A549 (cell line): ENCODE results near the gene PPP1R15A. TPM values are rescaled to one million over a fixed set of nuclear protein-coding genes. Genes with fewer than 3 reads are reported as not detected.

ENCODE experiments used
- ATAC-seq, 2 experiments: fragments of 200-7000 bp in 1 of 2; fragments of >200 bp in 1 of 2; cut with Nextera tagmentation in 1 of 2; cut with Tn5 transposase in 1 of 2; 3 replicates each; pipeline versions ENCODE4 v1.8.0 to v1.9.1; 2018 to 2020; ENCODE audit warnings: mild to moderate bottlenecking in 1 of 2, moderate library complexity in 1 of 2
- CTCF ChIA-PET: fragments of 300-600 bp; sonication (Branson Sonifier 250); formaldehyde crosslinking; extraction: SDS; loops from one replicate; lab custom pipeline; 2021; ENCODE audit warnings: antibody characterized with exemption, inconsistent platforms; lab: Yijun Ruan, JAX
- POLR2A ChIA-PET: fragments of 350-600 bp; formaldehyde crosslinking; extraction: SDS; loops from one replicate; lab custom pipeline; 2021; ENCODE audit warnings: antibody characterized with exemption, inconsistent platforms; lab: Yijun Ruan, JAX
- DNase-seq, 2 experiments: peaks; one replicate each; pipeline versions ENCODE4 v3.0.0 to v3.0.0-alpha.2; 2011 to 2016; ENCODE audit warnings: low read depth in 1 of 2, low spot score in 1 of 2
- FAIRE-seq: peaks from 2 replicates; lab custom pipeline; 2011; peaks lifted over from hg19 to GRCh38; lab: Jason Lieb, UNC
- H3K27ac ChIP-seq, 2 experiments: fragments of >200 bp; sonication (Bioruptor Twin); formaldehyde crosslinking; 3 replicates each; pipeline ENCODE4 v1.5.1; 2016 to 2017
- H3K4me1 ChIP-seq: fragments of >200 bp; sonication (Bioruptor Twin); formaldehyde crosslinking; 3 replicates; pipeline ENCODE4 v1.6.1; 2016
- H3K4me2 ChIP-seq: fragments of >200 bp; sonication (Bioruptor Twin); formaldehyde crosslinking; 3 replicates; pipeline ENCODE4 v1.6.1; 2016
- H3K4me3 ChIP-seq: fragments of >200 bp; sonication (Bioruptor Twin); formaldehyde crosslinking; 3 replicates; pipeline ENCODE4 v1.5.1; 2016
- H3K9me3 ChIP-seq: fragments of >200 bp; sonication (Bioruptor Twin); formaldehyde crosslinking; 3 replicates; pipeline ENCODE4 v1.6.1; 2016
- BHLHE40 ChIP-seq: IDR thresholded peaks from 2 replicates; pipeline ENCODE4 v1.6.1; 2012; ENCODE audit warnings: low read depth, low read length, inconsistent platforms
- CHD2 ChIP-seq: fragments of 150-350 bp; IDR thresholded peaks from 2 replicates; pipeline ENCODE4 v1.6.1; 2014; ENCODE audit warnings: low read length; ENCODE audit not compliant: partially characterized antibody
- CHD4 ChIP-seq: fragments of 200-600 bp; sonication (generic); IDR thresholded peaks from 2 replicates; pipeline ENCODE4 v1.6.1; 2016; ENCODE audit warnings: antibody characterized with exemption, mild to moderate bottlenecking, borderline replicate concordance
- EHMT2 ChIP-seq: fragments of 200-600 bp; sonication (generic); IDR thresholded peaks from 2 replicates; pipeline ENCODE4 v1.6.1; 2016; ENCODE audit warnings: antibody characterized with exemption, low read depth, mild to moderate bottlenecking, moderate library complexity
- EP300 ChIP-seq, 2 experiments: fragments of >200 bp; sonication (Bioruptor Twin); formaldehyde crosslinking; IDR thresholded peaks; 2 replicates in 1 of 2; 3 replicates in 1 of 2; pipeline ENCODE4 v1.6.1; 2016 to 2017
- ESRRA ChIP-seq: fragments of 150-350 bp; IDR thresholded peaks from 2 replicates; pipeline ENCODE4 v1.6.1; 2014; ENCODE audit warnings: mild to moderate bottlenecking, low read length, borderline replicate concordance
- FOSL2 ChIP-seq, 2 experiments: fragments of 450-650 bp in 1 of 2; fragments of >200 bp in 1 of 2; sonication (Bioruptor Twin) in 1 of 2; formaldehyde crosslinking; IDR thresholded peaks; 2 replicates each; pipeline versions ENCODE4 v1.5.0 to v1.6.1; 2016 to 2020; ENCODE audit warnings: mild to moderate bottlenecking in 1 of 2, moderate library complexity in 1 of 2
- FOXS1 ChIP-seq: fragments of 250-450 bp; sonication (Bioruptor Pico); IDR thresholded peaks from 2 replicates; pipeline ENCODE4 v1.5.0; 2020; ENCODE audit warnings: mild to moderate bottlenecking, moderate library complexity
- HMGXB4 ChIP-seq: fragments of 250-450 bp; sonication (Bioruptor Pico); IDR thresholded peaks from 2 replicates; pipeline ENCODE4 v1.5.0; 2021; ENCODE audit warnings: mild to moderate bottlenecking, moderate library complexity, borderline replicate concordance
- KDM1A ChIP-seq: fragments of 200-600 bp; sonication (generic); IDR thresholded peaks from 2 replicates; pipeline ENCODE4 v1.6.1; 2016; ENCODE audit warnings: low read depth, mild to moderate bottlenecking
- KDM5A ChIP-seq: fragments of 200-600 bp; sonication (generic); IDR thresholded peaks from 2 replicates; pipeline ENCODE4 v1.6.1; 2016; ENCODE audit warnings: antibody characterized with exemption, mild to moderate bottlenecking
- MAZ ChIP-seq: fragments of 150-350 bp; IDR thresholded peaks from 2 replicates; pipeline ENCODE4 v1.6.1; 2014; ENCODE audit warnings: antibody characterized with exemption, low read depth, low read length, borderline replicate concordance
- NPAS2 ChIP-seq: fragments of 250-450 bp; sonication (Bioruptor Pico); IDR thresholded peaks from 2 replicates; pipeline ENCODE4 v1.8.0; 2022; ENCODE audit warnings: mild to moderate bottlenecking, moderate library complexity, borderline replicate concordance
- NR3C1 ChIP-seq: fragments of >200 bp; sonication (Bioruptor Twin); formaldehyde crosslinking; IDR thresholded peaks from 3 replicates; pipeline ENCODE4 v1.6.1; 2017
- PBX3 ChIP-seq: IDR thresholded peaks from 2 replicates; pipeline ENCODE4 v1.6.1; 2012
- PHF8 ChIP-seq: fragments of 200-600 bp; sonication (generic); IDR thresholded peaks from 2 replicates; pipeline ENCODE4 v1.6.1; 2016; ENCODE audit warnings: low read depth, mild to moderate bottlenecking, antibody characterized with exemption, moderate library complexity, borderline replicate concordance
- RNF2 ChIP-seq: fragments of 200-600 bp; sonication (generic); IDR thresholded peaks from 2 replicates; pipeline ENCODE4 v1.6.1; 2016; ENCODE audit warnings: low read depth, mild to moderate bottlenecking, antibody characterized with exemption, moderate library complexity, borderline replicate concordance
- SMC3 ChIP-seq: fragments of >200 bp; sonication (Bioruptor Twin); formaldehyde crosslinking; IDR thresholded peaks from 3 replicates; pipeline ENCODE4 v1.6.1; 2018; ENCODE audit warnings: inconsistent platforms
- TP53 ChIP-seq: fragments of 250-450 bp; sonication (Bioruptor Pico); IDR thresholded peaks from 2 replicates; pipeline ENCODE4 v1.5.0; 2021; ENCODE audit warnings: mild to moderate bottlenecking, moderate library complexity
- ZNF302 ChIP-seq: fragments of 250-450 bp; sonication (Bioruptor Pico); IDR thresholded peaks from 2 replicates; pipeline ENCODE4 v1.9.0; 2021; ENCODE audit warnings: inconsistent platforms, mild to moderate bottlenecking, moderate library complexity
- WGBS: methylation state at CpG from one replicate; pipeline ENCODE4 v1.1.6; 2017; ENCODE audit errors: missing lambda C conversion rate; 5-methylcytosine and 5-hydroxymethylcytosine counted together
- polyA plus RNA-seq, 4 experiments: library from polyadenylated mRNA; depleted of rRNA in 3 of 4; stranded (reverse); fragments of >200 nt; fragmentation: RNase III in 1 of 4; extraction: RNeasy Plus Mini Kit Qiagen cat#74134 plus additional on column Dnase treatment in 1 of 4; gene quantifications; 2 replicates in 3 of 4; 3 replicates in 1 of 4; pipeline ENCODE4 v1.2.3, GENCODE V29; 2011 to 2017
- TF ChIP-seq, protein P1 (sequence below): fragments of >200 bp; sonication (Bioruptor Twin); formaldehyde crosslinking; IDR thresholded peaks from 2 replicates; pipeline ENCODE4 v1.6.1; 2016
- TF ChIP-seq, protein P2 (sequence below): fragments of >200 bp; sonication (Bioruptor Twin); formaldehyde crosslinking; IDR thresholded peaks from 3 replicates; pipeline ENCODE4 v1.6.1; 2016
- TF ChIP-seq, protein P3 (sequence below): fragments of 250-450 bp; sonication (Bioruptor Pico); IDR thresholded peaks from 2 replicates; pipeline ENCODE4 v1.5.0; 2020; ENCODE audit warnings: low read depth, mild to moderate bottlenecking, moderate library complexity
- TF ChIP-seq, protein P4 (sequence below): fragments of >200 bp; sonication (Bioruptor Twin); formaldehyde crosslinking; IDR thresholded peaks from 3 replicates; pipeline ENCODE4 v1.5.1; 2016

Gene PPP1R15A
- polyA plus RNA-seq, 2 of the 4 experiments (the other 2 are of a cell fraction): 29.7 to 74.2 TPM

- DNase-seq: no peak
- H3K9me3 ChIP-seq: no peaks in the 10 kb centered on the region
- H3K4me1 ChIP-seq: no peaks in the 10 kb centered on the region
- H3K27ac ChIP-seq: no peak overlapping the region
- ATAC-seq: peak; percentile 22 to 58; a peak in 4 of 6 replicates
- CTCF ChIA-PET: interaction anchor here (1.2 to 24.1 kb wide), 4 partner anchors 13 to 70 kb away, joined by 3 to 927 read pairs (median 70); partner anchors contain the start of gene PPP1R15A
- TF ChIP-seq ZNF302 (CRISPR knock-in tag) (no peak), RNF2 (no peak), ESRRA (no peak), MAZ (no peak), CHD2 (no peak), CHD4 (no peak), PHF8 (no peak), TP53 (CRISPR knock-in tag) (no peak), EP300 (IDR thresholded peaks at IDR 0.05) (no peak), EHMT2 (no peak), PBX3 (no peak), NR3C1 (no peak), NPAS2 (CRISPR knock-in tag) (no peak), KDM5A (no peak), FOXS1 (CRISPR knock-in tag) (no peak)
- TF ChIP-seq, protein P1, sequence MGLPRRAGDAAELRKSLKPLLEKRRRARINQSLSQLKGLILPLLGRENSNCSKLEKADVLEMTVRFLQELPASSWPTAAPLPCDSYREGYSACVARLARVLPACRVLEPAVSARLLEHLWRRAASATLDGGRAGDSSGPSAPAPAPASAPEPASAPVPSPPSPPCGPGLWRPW: no peak
- TF ChIP-seq, protein P2, sequence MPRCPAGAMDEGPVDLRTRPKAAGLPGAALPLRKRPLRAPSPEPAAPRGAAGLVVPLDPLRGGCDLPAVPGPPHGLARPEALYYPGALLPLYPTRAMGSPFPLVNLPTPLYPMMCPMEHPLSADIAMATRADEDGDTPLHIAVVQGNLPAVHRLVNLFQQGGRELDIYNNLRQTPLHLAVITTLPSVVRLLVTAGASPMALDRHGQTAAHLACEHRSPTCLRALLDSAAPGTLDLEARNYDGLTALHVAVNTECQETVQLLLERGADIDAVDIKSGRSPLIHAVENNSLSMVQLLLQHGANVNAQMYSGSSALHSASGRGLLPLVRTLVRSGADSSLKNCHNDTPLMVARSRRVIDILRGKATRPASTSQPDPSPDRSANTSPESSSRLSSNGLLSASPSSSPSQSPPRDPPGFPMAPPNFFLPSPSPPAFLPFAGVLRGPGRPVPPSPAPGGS: no peak
- TF ChIP-seq, all 56 proteins: peak for 0
- 69% methylated on average over 27 of the region's 34 CpGs for WGBS
- Histone ChIP-seq H3K4me2 (no peak overlapping the region), H3K4me3 (no peak overlapping the region)
- no peak for FAIRE-seq
- POLR2A ChIA-PET: interaction anchor here (0.5 kb wide), 1 partner anchor 83 kb away, joined by 3 read pairs; no protein-coding TSS in a partner anchor
These were observed 13.1 kb upstream of the PPP1R15A start for GRCh38 chr19:48858984-48859710.

DNA sequence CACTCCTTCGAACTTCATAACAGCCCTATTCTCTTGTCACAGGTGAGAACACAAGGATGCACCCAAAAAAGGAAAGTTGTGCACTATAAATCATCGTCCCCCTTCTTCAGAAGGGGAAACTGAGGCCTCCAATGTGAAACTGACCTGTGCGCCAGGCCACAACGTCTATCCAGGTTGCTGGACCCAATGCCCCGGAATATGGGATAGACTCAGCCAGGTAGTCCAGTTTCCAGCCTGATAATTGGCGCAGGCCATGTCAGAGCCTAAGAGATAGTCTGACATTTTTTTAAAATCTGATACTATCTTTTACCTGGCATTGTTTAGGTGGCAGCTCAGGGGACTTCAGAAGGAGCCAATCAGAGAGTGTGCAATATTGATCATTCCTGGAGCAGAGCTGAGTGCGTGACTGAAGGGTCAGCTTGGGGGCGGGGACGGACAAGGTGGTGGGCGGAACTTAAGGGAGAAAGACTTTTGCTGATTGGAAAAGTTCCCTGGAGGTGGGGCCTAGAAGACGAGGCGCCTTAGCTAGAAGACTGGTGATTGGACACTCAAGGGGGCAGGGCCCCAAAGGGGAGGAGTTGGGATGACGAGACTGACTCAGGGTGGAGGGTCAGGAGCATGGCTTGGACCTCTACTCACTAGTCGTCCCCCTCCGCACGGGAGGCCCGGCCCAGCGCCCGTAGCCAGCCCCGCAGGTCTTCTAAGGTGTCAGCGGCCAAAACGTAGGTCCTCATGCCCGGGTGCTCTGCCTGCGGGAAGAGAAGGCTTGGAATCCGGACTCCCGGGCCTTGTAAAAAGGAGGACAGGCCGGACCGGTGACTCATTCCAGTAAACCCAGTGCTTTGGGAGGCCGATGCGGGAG is 12.3 kb upstream of the PPP1R15A start:
- H3K9me3 ChIP-seq: no peaks in the 10 kb centered on the region
- peak; percentile 44 to 71; a peak in 4 of 6 replicates for ATAC-seq
- no peak overlapping the region for H3K27ac ChIP-seq
- TF ChIP-seq ZNF302 (CRISPR knock-in tag) (no peak), KDM1A (no peak), SMC3 (no peak), HMGXB4 (CRISPR knock-in tag) (no peak), BHLHE40 (no peak), FOSL2 (IDR thresholded peaks at IDR 0.05) (no peak), FOSL2 (CRISPR knock-in tag; IDR thresholded peaks at IDR 0.05) (0 out of 2 replicates have a peak, but pooled peaks have one; percentile 16)
- TF ChIP-seq, protein P3, sequence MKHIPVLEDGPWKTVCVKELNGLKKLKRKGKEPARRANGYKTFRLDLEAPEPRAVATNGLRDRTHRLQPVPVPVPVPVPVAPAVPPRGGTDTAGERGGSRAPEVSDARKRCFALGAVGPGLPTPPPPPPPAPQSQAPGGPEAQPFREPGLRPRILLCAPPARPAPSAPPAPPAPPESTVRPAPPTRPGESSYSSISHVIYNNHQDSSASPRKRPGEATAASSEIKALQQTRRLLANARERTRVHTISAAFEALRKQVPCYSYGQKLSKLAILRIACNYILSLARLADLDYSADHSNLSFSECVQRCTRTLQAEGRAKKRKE (CRISPR knock-in tag): no peak
- TF ChIP-seq, protein P4, sequence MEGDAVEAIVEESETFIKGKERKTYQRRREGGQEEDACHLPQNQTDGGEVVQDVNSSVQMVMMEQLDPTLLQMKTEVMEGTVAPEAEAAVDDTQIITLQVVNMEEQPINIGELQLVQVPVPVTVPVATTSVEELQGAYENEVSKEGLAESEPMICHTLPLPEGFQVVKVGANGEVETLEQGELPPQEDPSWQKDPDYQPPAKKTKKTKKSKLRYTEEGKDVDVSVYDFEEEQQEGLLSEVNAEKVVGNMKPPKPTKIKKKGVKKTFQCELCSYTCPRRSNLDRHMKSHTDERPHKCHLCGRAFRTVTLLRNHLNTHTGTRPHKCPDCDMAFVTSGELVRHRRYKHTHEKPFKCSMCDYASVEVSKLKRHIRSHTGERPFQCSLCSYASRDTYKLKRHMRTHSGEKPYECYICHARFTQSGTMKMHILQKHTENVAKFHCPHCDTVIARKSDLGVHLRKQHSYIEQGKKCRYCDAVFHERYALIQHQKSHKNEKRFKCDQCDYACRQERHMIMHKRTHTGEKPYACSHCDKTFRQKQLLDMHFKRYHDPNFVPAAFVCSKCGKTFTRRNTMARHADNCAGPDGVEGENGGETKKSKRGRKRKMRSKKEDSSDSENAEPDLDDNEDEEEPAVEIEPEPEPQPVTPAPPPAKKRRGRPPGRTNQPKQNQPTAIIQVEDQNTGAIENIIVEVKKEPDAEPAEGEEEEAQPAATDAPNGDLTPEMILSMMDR: no peak
- CTCF ChIA-PET: interaction anchor here (4.1 kb wide), 1 partner anchor 17 kb away, joined by 24 read pairs; no protein-coding TSS in a partner anchor
- no peak overlapping the region for H3K4me3 ChIP-seq
- 87% methylated on average over 30 of the region's 30 CpGs for WGBS
- FAIRE-seq: no peak
- POLR2A ChIA-PET: interaction anchor here (0.5 kb wide), 1 partner anchor 82 kb away, joined by 3 read pairs; no protein-coding TSS in a partner anchor
- H3K4me2 ChIP-seq: no peak overlapping the region
- DNase-seq: peak in 1 of 2 experiments; percentile 65
- H3K4me1 ChIP-seq: no peaks in the 10 kb centered on the region
